ENCODE results near the gene ISCA1. TPM values are rescaled to one million over a fixed set of nuclear protein-coding genes. Genes with fewer than 3 reads are reported as not detected.

Gene ISCA1
- total RNA-seq, 4 donors from 2014 or later: 43.3 to 81.2 (median 57.6) TPM

GRCh38 chr9:86326536-86326935 is 44.2 kb upstream of the ISCA1 start:
- Histone ChIP-seq H3K9me3 (no peaks in the 10 kb centered on the region), H3K4me1 (no peaks in the 10 kb centered on the region), H3K27me3 (no peaks in the 10 kb centered on the region), H3K27ac (no peak overlapping the region), H3K36me3 (peaks cover 5 to 97% of the 10 kb centered on the region in 2 donors), H3K4me3 (no peak overlapping the region)
- TF ChIP-seq EP300 (IDR thresholded peaks at IDR 0.05): no peak
- WGBS, 2 donors (ENCODE audit: low coverage in 1 of 2): 84 to 85% methylated on average over 3 of the region's 3 CpGs
- no peak for ATAC-seq

GRCh38 chr9:86324901-86325300 is 42.6 kb upstream of the ISCA1 start:
- no peak overlapping the region for H3K27ac ChIP-seq
- WGBS, 2 donors (ENCODE audit: low coverage in 1 of 2): 80% methylated on average over 1 of the region's 1 CpG; no CpG with 5 or more reads in 1 of the 2 donors
- peaks cover 5 to 100% of the 10 kb centered on the region in 2 donors for H3K36me3 ChIP-seq
- TF ChIP-seq POLR2AphosphoS5 (IDR thresholded peaks at IDR 0.05) (peak; percentile 23), POLR2A (IDR thresholded peaks at IDR 0.05) (no peak), CTCF (IDR thresholded peaks at IDR 0.05) (no peak)
- H3K4me1 ChIP-seq: no peaks in the 10 kb centered on the region
- no peak for ATAC-seq
- no peak overlapping the region for H3K4me3 ChIP-seq
- no peaks in the 10 kb centered on the region for H3K9me3 ChIP-seq
- H3K27me3 ChIP-seq: no peaks in the 10 kb centered on the region

- Histone ChIP-seq H3K27me3 (no peaks in the 10 kb centered on the region), H3K9me3 (no peaks in the 10 kb centered on the region), H3K27ac (no peak overlapping the region), H3K4me3 (no peak overlapping the region), H3K36me3 (peaks cover 5 to 100% of the 10 kb centered on the region in 2 donors), H3K4me1 (no peaks in the 10 kb centered on the region)
- TF ChIP-seq POLR2A (IDR thresholded peaks at IDR 0.05) (no peak), EP300 (IDR thresholded peaks at IDR 0.05) (no peak), POLR2AphosphoS5 (IDR thresholded peaks at IDR 0.05) (no peak), CTCF (IDR thresholded peaks at IDR 0.05) (no peak)
- 71% methylated on average over 2 of the region's 2 CpGs; no CpG with 5 or more reads in 1 of the 2 donors for WGBS, 2 donors (ENCODE audit: low coverage in 1 of 2)
- ATAC-seq: no peak
Measured at GRCh38 chr9:86324308-86324707, 42.0 kb upstream of the ISCA1 start.

GRCh38 chr9:86322973-86323644 is 40.8 kb upstream of the ISCA1 start:
- no peak for TF ChIP-seq POLR2A (IDR thresholded peaks at IDR 0.05)
- no peak for TF ChIP-seq CTCF (IDR thresholded peaks at IDR 0.05)
- no peak for TF ChIP-seq POLR2AphosphoS5 (IDR thresholded peaks at IDR 0.05)
- no peak for TF ChIP-seq EP300 (IDR thresholded peaks at IDR 0.05)
- ATAC-seq: no peak
- 67 to 81% methylated on average over 6 to 7 of the region's 8 CpGs for WGBS, 2 donors (ENCODE audit: low coverage in 1 of 2)

GRCh38 chr9:86321373-86321772 is 39.0 kb upstream of the ISCA1 start:
- Histone ChIP-seq H3K36me3 (peaks cover 12 to 100% of the 10 kb centered on the region in 2 donors), H3K27me3 (no peaks in the 10 kb centered on the region), H3K27ac (no peak overlapping the region), H3K9me3 (no peaks in the 10 kb centered on the region), H3K4me1 (no peaks in the 10 kb centered on the region), H3K4me3 (no peak overlapping the region)
- no peak for TF ChIP-seq POLR2AphosphoS5 (IDR thresholded peaks at IDR 0.05)
- no peak for TF ChIP-seq POLR2A (IDR thresholded peaks at IDR 0.05)
- TF ChIP-seq EP300 (IDR thresholded peaks at IDR 0.05): no peak
- no peak for TF ChIP-seq CTCF (IDR thresholded peaks at IDR 0.05)
- peak; percentile 43 for ATAC-seq
- 41 to 67% methylated on average over 3 to 5 of the region's 5 CpGs for whole genome bisulfite sequencing, 2 donors (ENCODE audit: low coverage in 1 of 2)

More at GRCh38 chr9:86322973-86323644, 40.8 kb upstream of the ISCA1 start:
- Histone ChIP-seq H3K4me1 (no peaks in the 10 kb centered on the region), H3K36me3 (peaks cover 12 to 100% of the 10 kb centered on the region in 2 donors), H3K9me3 (no peaks in the 10 kb centered on the region), H3K27me3 (no peaks in the 10 kb centered on the region), H3K27ac (no peak overlapping the region), H3K4me3 (no peak overlapping the region)
